ENCODE data around the gene CCR7. TPM values are rescaled to one million over a fixed set of nuclear protein-coding genes. Genes with fewer than 3 reads are reported as not detected.

CCR7 gene
- total and polyA plus RNA-seq, 2 of the 13 experiments (the other 11 are each of a cell fraction or from before 2014, with no cell fraction given): 0.04 to 0.53 TPM

GRCh38 chr17:40541060-40541872 lies 24.0 kb downstream of the CCR7 start (continued):
- no peak for TF ChIP-seq ZBTB10 (CRISPR knock-in tag; IDR thresholded peaks at IDR 0.05; ENCODE audit: borderline replicate concordance)
- TF ChIP-seq ZNF263 (CRISPR knock-in tag; IDR thresholded peaks at IDR 0.05): peak; percentile 82
- TF ChIP-seq FUBP1 (CRISPR knock-in tag; IDR thresholded peaks at IDR 0.05; ENCODE audit: borderline replicate concordance): no peak
- TF ChIP-seq HNRNPL (IDR thresholded peaks at IDR 0.05; ENCODE audit: low read depth, low read length): no peak
- TF ChIP-seq RNF2 (conservative IDR thresholded peaks at IDR 0.05; ENCODE audit: low read depth): no peak
- TF ChIP-seq ZSCAN9 (CRISPR knock-in tag; IDR thresholded peaks at IDR 0.05; ENCODE audit: borderline replicate concordance): no peak
- no peak for TF ChIP-seq NR3C1 (CRISPR knock-in tag; IDR thresholded peaks at IDR 0.05)
- TF ChIP-seq GFI1 (CRISPR knock-in tag; IDR thresholded peaks at IDR 0.05; ENCODE audit: borderline replicate concordance): no peak
- TF ChIP-seq RARG (CRISPR knock-in tag; IDR thresholded peaks at IDR 0.05; ENCODE audit: low read depth): no peak
- TF ChIP-seq SRSF9 (IDR thresholded peaks at IDR 0.05; ENCODE audit: borderline replicate concordance, insufficient read depth, low read depth, low read length, poor library complexity, severe bottlenecking): no peak
- TF ChIP-seq KAT2B (IDR thresholded peaks at IDR 0.05; ENCODE audit: borderline replicate concordance, low read depth, low read length): no peak
- no peak; the same call in 1 of the 2 replicates for TF ChIP-seq CCDC6 (CRISPR knock-in tag; IDR thresholded peaks at IDR 0.05)
- TF ChIP-seq ZNF468 (CRISPR knock-in tag; IDR thresholded peaks at IDR 0.05): no peak
- TF ChIP-seq NR2C2 (CRISPR knock-in tag; IDR thresholded peaks at IDR 0.05; ENCODE audit: borderline replicate concordance): no peak
- no peak for TF ChIP-seq ZNF33B (CRISPR knock-in tag; IDR thresholded peaks at IDR 0.05)
- no peak for TF ChIP-seq CCAR2 (optimal IDR thresholded peaks at IDR 0.05; ENCODE audit: low read depth, low read length)
- peak; percentile 19; the same call in 1 of the 2 replicates for TF ChIP-seq SPEN (CRISPR knock-in tag; IDR thresholded peaks at IDR 0.05; ENCODE audit: low read depth)
- no peak for TF ChIP-seq ZNF546 (CRISPR knock-in tag; conservative IDR thresholded peaks at IDR 0.05)
- no peak for TF ChIP-seq ZNF720 (CRISPR knock-in tag; IDR thresholded peaks at IDR 0.05)
- TF ChIP-seq MBD4 (IDR thresholded peaks at IDR 0.05; ENCODE audit: borderline replicate concordance, low read length): no peak
- TF ChIP-seq ZNF704 (CRISPR knock-in tag; IDR thresholded peaks at IDR 0.05; ENCODE audit: borderline replicate concordance): no peak
- no peak for TF ChIP-seq ARNTL (CRISPR knock-in tag; IDR thresholded peaks at IDR 0.05)
- TF ChIP-seq TCF7L2 (IDR thresholded peaks at IDR 0.05; ENCODE audit: low read depth, low read length): no peak
- no peak for TF ChIP-seq RELA (CRISPR knock-in tag; IDR thresholded peaks at IDR 0.05)
- TF ChIP-seq SNAPC2 (CRISPR knock-in tag; IDR thresholded peaks at IDR 0.05): no peak
- TF ChIP-seq ZNF205 (CRISPR knock-in tag; IDR thresholded peaks at IDR 0.05): no peak
